Keratinocyte (primary cell): ENCODE data around the gene ERGIC1. TPM values are rescaled to one million over a fixed set of nuclear protein-coding genes. Genes with fewer than 3 reads are reported as not detected.

Experiments
- DNase-seq: peaks from one replicate; pipeline ENCODE4 v3.0.0-alpha.2; 2011; ENCODE audit warnings: low read depth, missing footprints, low spot score
- FAIRE-seq: peaks from 2 replicates; lab custom pipeline; 2011; peaks lifted over from hg19 to GRCh38; lab: Jason Lieb, UNC
- H2AFZ ChIP-seq: 2 replicates; pipeline ENCODE4 v1.6.0; 2012; ENCODE audit warnings: low read length, control low read depth, inconsistent platforms; ENCODE audit not compliant: control insufficient read depth
- H3K27ac ChIP-seq: 2 replicates; pipeline ENCODE4 v1.5.1; 2011; ENCODE audit warnings: low read length; ENCODE audit not compliant: control insufficient read depth, insufficient read depth
- H3K27me3 ChIP-seq: 3 replicates; pipeline ENCODE4 v1.6.0; 2011; ENCODE audit warnings: low read length; ENCODE audit not compliant: control insufficient read depth, insufficient read depth; ENCODE audit errors: extremely low read depth
- H3K36me3 ChIP-seq, 2 experiments: 2 replicates in 1 of 2; 3 replicates in 1 of 2; pipeline ENCODE4 v1.5.1; 2011; ENCODE audit warnings: low read length in 2 of 2, mild to moderate bottlenecking in 1 of 2; ENCODE audit not compliant: control insufficient read depth in 2 of 2, insufficient read depth in 2 of 2; ENCODE audit errors: extremely low read depth in 1 of 2
- H3K4me1 ChIP-seq: 3 replicates; pipeline ENCODE4 v1.5.1; 2011; ENCODE audit warnings: low read length; ENCODE audit not compliant: control insufficient read depth, insufficient read depth; ENCODE audit errors: extremely low read depth
- H3K4me2 ChIP-seq: 3 replicates; pipeline ENCODE4 v1.6.0; 2011; ENCODE audit warnings: low read depth, low read length; ENCODE audit not compliant: control insufficient read depth, insufficient read depth; ENCODE audit errors: extremely low read depth
- H3K4me3 ChIP-seq, 3 experiments: fragments of 200-600 bp in 1 of 3; sonication (generic) in 1 of 3; 2 replicates in 2 of 3; 3 replicates in 1 of 3; pipeline ENCODE4 v1.5.1; 2011 to 2016; ENCODE audit warnings: low read length in 3 of 3, mild to moderate bottlenecking in 3 of 3, control low read depth in 2 of 3, inconsistent platforms in 1 of 3, low read depth in 1 of 3, mixed read lengths in 1 of 3, mixed run types in 1 of 3, moderate library complexity in 1 of 3; ENCODE audit not compliant: control insufficient read depth in 2 of 3, insufficient read depth in 2 of 3; ENCODE audit errors: extremely low read depth in 1 of 3
- H3K79me2 ChIP-seq: 2 replicates; pipeline ENCODE4 v1.6.0; 2012; ENCODE audit warnings: low read length; ENCODE audit not compliant: control insufficient read depth, insufficient read depth
- H3K9ac ChIP-seq: 3 replicates; pipeline ENCODE4 v1.6.0; 2011; ENCODE audit warnings: low read length; ENCODE audit not compliant: control insufficient read depth, insufficient read depth; ENCODE audit errors: extremely low read depth
- H3K9me1 ChIP-seq: 3 replicates; pipeline ENCODE4 v1.6.0; 2011; ENCODE audit warnings: low read length; ENCODE audit not compliant: control insufficient read depth, insufficient read depth; ENCODE audit errors: extremely low read depth
- H3K9me3 ChIP-seq: 2 replicates; pipeline ENCODE4 v1.5.1; 2012; ENCODE audit warnings: low read depth, low read length; ENCODE audit not compliant: control insufficient read depth
- H4K20me1 ChIP-seq: 3 replicates; pipeline ENCODE4 v1.6.0; 2011; ENCODE audit warnings: low read length; ENCODE audit not compliant: control insufficient read depth, insufficient read depth; ENCODE audit errors: extremely low read depth
- CTCF ChIP-seq, 3 experiments: IDR thresholded peaks in 1 of 3; conservative IDR thresholded peaks in 1 of 3; optimal IDR thresholded peaks in 1 of 3; 2 replicates in 2 of 3; 3 replicates in 1 of 3; pipeline versions ENCODE3 to v1.5.1; 2011; ENCODE audit warnings: low read length in 3 of 3, mild to moderate bottlenecking in 3 of 3, moderate library complexity in 2 of 3, control low read depth in 1 of 3, inconsistent platforms in 1 of 3; ENCODE audit not compliant: insufficient read depth in 2 of 3; ENCODE audit errors: extremely low read depth in 1 of 3
- EZH2 ChIP-seq: IDR thresholded peaks from one replicate; pipeline ENCODE4 v1.6.1; 2012; ENCODE audit warnings: inconsistent platforms, mild to moderate bottlenecking, low read length, moderate library complexity
- dilution Hi-C: fragments of 300-500 bp; cut with MboI; formaldehyde crosslinking; loops from one replicate; pipeline ENCODE4 v1.7.0; 2020; ENCODE audit warnings: low sequenced_read_pairs; ENCODE audit not compliant: extremely low pct_ligation_motif_present
- polyA plus RNA-seq, 5 experiments: library from polyadenylated mRNA; depleted of rRNA in 3 of 5; stranded (reverse) in 3 of 5; stranded (forward) in 1 of 5; unstranded in 1 of 5; fragments of >200 nt; gene quantifications; 1 replicate in 1 of 5; 2 replicates in 3 of 5; 3 replicates in 1 of 5; pipeline versions ENCODE4 v1.2.1 to v1.2.3, GENCODE V29; 2011 to 2012; ENCODE audit warnings: missing spikeins in 2 of 5, low read depth in 1 of 5, low replicate concordance in 1 of 5

The ERGIC1 gene
- polyA plus RNA-seq, 1 donor (not counting 4 experiments of a cell fraction or from before 2014, with no cell fraction given), result 93.4 TPM

- Histone ChIP-seq H3K4me1 (peaks cover 7% of the 10 kb centered on the region), H3K9me1 (no peaks in the 10 kb centered on the region), H3K4me2 (no peak overlapping the region), H3K79me2 (no peaks in the 10 kb centered on the region), H3K9ac (no peak overlapping the region), H4K20me1 (no peaks in the 10 kb centered on the region), H3K36me3 (peaks cover 9 to 21% of the 10 kb centered on the region in 2 experiments), H2AFZ (no peak overlapping the region), H3K4me3 (no peak overlapping the region), H3K27ac (no peak overlapping the region), H3K27me3 (no peaks in the 10 kb centered on the region), H3K9me3 (no peaks in the 10 kb centered on the region)
- dilution Hi-C loops, result no loop called here
- DNase-seq, result no peak
- TF ChIP-seq EZH2, result no peak
- TF ChIP-seq CTCF (optimal IDR thresholded peaks at IDR 0.05 in 1 of 3, IDR thresholded peaks at IDR 0.05 in 1 of 3, conservative IDR thresholded peaks at IDR 0.05 in 1 of 3; ENCODE audit: extremely low read depth in 1 of 3, insufficient read depth in 2 of 3, low read length in 3 of 3), result no peak
- FAIRE-seq, result no peak
These were observed 86.9 kb downstream of the ERGIC1 start for GRCh38 chr5:172920995-172921394.

GRCh38 chr5:172921906-172922305 is 87.9 kb downstream of the ERGIC1 start:
- Histone ChIP-seq H4K20me1 (no peaks in the 10 kb centered on the region), H2AFZ (no peak overlapping the region), H3K36me3 (peaks cover 6 to 23% of the 10 kb centered on the region in 2 experiments), H3K9me1 (no peaks in the 10 kb centered on the region), H3K4me3 (no peak overlapping the region), H3K27ac (no peak overlapping the region), H3K79me2 (no peaks in the 10 kb centered on the region), H3K9me3 (no peaks in the 10 kb centered on the region), H3K4me2 (no peak overlapping the region), H3K27me3 (no peaks in the 10 kb centered on the region), H3K4me1 (peaks cover 7% of the 10 kb centered on the region), H3K9ac (no peak overlapping the region)
- TF ChIP-seq CTCF (optimal IDR thresholded peaks at IDR 0.05 in 1 of 3, IDR thresholded peaks at IDR 0.05 in 1 of 3, conservative IDR thresholded peaks at IDR 0.05 in 1 of 3; ENCODE audit: extremely low read depth in 1 of 3, insufficient read depth in 2 of 3, low read length in 3 of 3), result no peak
- TF ChIP-seq EZH2, result no peak
- dilution Hi-C loops, result no loop called here
- DNase-seq (no peak), FAIRE-seq (no peak)
